SK-N-SH treated with all-trans-retinoic acid at 6 μM for 48 hours (cell line): ENCODE measurements around the gene PRR7.

ENCODE experiments used
- ESRRG ChIP-seq: fragments of 250-450 bp; sonication (Bioruptor Pico); IDR thresholded peaks from 2 replicates; pipeline ENCODE4 v1.6.1; 2021; ENCODE audit warnings: mild to moderate bottlenecking
- OSR1 ChIP-seq: fragments of 250-450 bp; sonication (Bioruptor Pico); IDR thresholded peaks from 2 replicates; pipeline ENCODE4 v1.8.0; 2022; ENCODE audit warnings: moderate library complexity, mild to moderate bottlenecking, inconsistent platforms
- RARB ChIP-seq: fragments of 250-450 bp; sonication (Bioruptor Pico); IDR thresholded peaks from 2 replicates; pipeline ENCODE4 v1.8.0; 2021; ENCODE audit warnings: mild to moderate bottlenecking, moderate library complexity
- TCF4 ChIP-seq: fragments of 250-450 bp; sonication (Bioruptor Pico); IDR thresholded peaks from 2 replicates; pipeline ENCODE4 v1.8.0; 2021; ENCODE audit warnings: mild to moderate bottlenecking, moderate library complexity, borderline replicate concordance
- ZFP30 ChIP-seq: fragments of 450-650 bp; formaldehyde crosslinking; IDR thresholded peaks from 2 replicates; pipeline ENCODE4 v1.5.0; 2022; ENCODE audit warnings: mild to moderate bottlenecking, moderate library complexity
- TF ChIP-seq, protein P1 (sequence below): fragments of 250-450 bp; sonication (Bioruptor Pico); IDR thresholded peaks from 2 replicates; pipeline ENCODE4 v1.5.1; 2020; ENCODE audit warnings: low read depth, mild to moderate bottlenecking, moderate library complexity
- TF ChIP-seq, protein P2 (sequence below): fragments of 250-450 bp; sonication (Bioruptor Pico); IDR thresholded peaks from 2 replicates; pipeline ENCODE4 v1.8.0; 2020; ENCODE audit warnings: mild to moderate bottlenecking, moderate library complexity, borderline replicate concordance

DNA sequence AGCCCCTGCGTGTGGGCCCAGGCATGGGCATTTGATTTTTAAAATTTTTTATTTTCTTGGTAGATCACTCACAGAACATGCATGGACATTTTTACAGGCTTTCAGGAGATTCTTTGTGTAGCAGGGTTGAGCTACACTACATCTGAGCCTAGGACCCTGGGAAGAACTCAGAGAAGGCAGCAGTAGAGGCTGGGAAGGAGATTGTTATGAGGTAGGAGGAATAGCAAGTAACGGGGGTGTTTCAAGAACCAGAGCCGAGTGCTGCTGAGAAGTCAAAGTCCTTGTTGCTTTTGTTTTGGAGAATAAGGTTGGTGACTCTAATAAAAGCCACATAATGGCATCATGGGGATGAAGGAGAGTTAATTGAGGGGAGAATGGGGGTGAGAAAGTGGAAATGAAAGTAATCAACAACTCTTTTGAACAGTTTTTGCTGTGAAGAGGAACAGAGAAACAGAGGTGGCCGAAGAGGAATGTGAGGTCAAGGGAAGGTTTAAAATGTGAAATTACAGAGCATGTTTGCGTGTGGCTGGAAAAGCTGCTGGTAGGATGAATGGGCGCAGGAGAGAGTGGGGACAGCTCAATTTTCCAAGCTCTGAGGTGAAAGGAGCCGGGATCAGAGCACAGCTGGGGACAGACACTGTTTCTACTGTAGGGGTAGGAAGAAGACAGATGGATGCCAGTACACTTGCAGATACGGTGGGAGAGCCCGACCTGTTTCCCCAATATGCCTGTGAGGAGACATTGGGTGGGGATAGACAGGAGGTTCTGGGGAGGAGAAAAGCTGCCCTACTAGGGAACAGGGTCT, 55.5 kb downstream of the PRR7 start:
- TF ChIP-seq TCF4 (CRISPR knock-in tag) (no peak), RARB (CRISPR knock-in tag) (no peak), OSR1 (no peak), ESRRG (CRISPR knock-in tag) (no peak), ZFP30 (no peak)
- TF ChIP-seq, protein P1, sequence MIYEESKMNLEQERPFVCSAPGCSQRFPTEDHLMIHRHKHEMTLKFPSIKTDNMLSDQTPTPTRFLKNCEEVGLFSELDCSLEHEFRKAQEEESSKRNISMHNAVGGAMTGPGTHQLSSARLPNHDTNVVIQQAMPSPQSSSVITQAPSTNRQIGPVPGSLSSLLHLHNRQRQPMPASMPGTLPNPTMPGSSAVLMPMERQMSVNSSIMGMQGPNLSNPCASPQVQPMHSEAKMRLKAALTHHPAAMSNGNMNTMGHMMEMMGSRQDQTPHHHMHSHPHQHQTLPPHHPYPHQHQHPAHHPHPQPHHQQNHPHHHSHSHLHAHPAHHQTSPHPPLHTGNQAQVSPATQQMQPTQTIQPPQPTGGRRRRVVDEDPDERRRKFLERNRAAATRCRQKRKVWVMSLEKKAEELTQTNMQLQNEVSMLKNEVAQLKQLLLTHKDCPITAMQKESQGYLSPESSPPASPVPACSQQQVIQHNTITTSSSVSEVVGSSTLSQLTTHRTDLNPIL (CRISPR knock-in tag), result no peak
- TF ChIP-seq, protein P2, sequence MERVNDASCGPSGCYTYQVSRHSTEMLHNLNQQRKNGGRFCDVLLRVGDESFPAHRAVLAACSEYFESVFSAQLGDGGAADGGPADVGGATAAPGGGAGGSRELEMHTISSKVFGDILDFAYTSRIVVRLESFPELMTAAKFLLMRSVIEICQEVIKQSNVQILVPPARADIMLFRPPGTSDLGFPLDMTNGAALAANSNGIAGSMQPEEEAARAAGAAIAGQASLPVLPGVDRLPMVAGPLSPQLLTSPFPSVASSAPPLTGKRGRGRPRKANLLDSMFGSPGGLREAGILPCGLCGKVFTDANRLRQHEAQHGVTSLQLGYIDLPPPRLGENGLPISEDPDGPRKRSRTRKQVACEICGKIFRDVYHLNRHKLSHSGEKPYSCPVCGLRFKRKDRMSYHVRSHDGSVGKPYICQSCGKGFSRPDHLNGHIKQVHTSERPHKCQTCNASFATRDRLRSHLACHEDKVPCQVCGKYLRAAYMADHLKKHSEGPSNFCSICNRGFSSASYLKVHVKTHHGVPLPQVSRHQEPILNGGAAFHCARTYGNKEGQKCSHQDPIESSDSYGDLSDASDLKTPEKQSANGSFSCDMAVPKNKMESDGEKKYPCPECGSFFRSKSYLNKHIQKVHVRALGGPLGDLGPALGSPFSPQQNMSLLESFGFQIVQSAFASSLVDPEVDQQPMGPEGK (CRISPR knock-in tag), result no peak
